OCI-LY7 (cell line): Measurements from ENCODE around the gene RIOK3.

Experiments used
- EZH2phosphoT487 ChIP-seq: fragments of 200-600 bp; sonication (generic); IDR thresholded peaks from 2 replicates; pipeline ENCODE4 v1.6.1; 2018; ENCODE audit warnings: low read depth, borderline replicate concordance, mild to moderate bottlenecking, mixed run types, antibody characterized with exemption, low read length, moderate library complexity, mixed read lengths
- TF ChIP-seq, protein P1 (sequence below): fragments of 200-600 bp; sonication (generic); conservative IDR thresholded peaks from 2 replicates; pipeline ENCODE4 v1.5.1; 2014; ENCODE audit warnings: mild to moderate bottlenecking, antibody characterized with exemption, low read length, moderate library complexity, mixed read lengths

- TF ChIP-seq, protein P1, sequence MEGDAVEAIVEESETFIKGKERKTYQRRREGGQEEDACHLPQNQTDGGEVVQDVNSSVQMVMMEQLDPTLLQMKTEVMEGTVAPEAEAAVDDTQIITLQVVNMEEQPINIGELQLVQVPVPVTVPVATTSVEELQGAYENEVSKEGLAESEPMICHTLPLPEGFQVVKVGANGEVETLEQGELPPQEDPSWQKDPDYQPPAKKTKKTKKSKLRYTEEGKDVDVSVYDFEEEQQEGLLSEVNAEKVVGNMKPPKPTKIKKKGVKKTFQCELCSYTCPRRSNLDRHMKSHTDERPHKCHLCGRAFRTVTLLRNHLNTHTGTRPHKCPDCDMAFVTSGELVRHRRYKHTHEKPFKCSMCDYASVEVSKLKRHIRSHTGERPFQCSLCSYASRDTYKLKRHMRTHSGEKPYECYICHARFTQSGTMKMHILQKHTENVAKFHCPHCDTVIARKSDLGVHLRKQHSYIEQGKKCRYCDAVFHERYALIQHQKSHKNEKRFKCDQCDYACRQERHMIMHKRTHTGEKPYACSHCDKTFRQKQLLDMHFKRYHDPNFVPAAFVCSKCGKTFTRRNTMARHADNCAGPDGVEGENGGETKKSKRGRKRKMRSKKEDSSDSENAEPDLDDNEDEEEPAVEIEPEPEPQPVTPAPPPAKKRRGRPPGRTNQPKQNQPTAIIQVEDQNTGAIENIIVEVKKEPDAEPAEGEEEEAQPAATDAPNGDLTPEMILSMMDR = no peak
- TF ChIP-seq EZH2phosphoT487 = no peak
Observed at GRCh38 chr18:23526501-23527063, 73.5 kb downstream of the RIOK3 start.
